HG03097 (cell line): ENCODE results near the gene CBX4.
A peak's percentile ranks its signal among the peaks of the same experiment; 100 is the strongest.

Experiments
- ATAC-seq: cut with Tn5 transposase; IDR thresholded peaks from one replicate; pipeline ENCODE4 v1.9.1; 2021; ENCODE audit not compliant: unreplicated experiment, low FRiP score

CBX4 gene

DNA sequence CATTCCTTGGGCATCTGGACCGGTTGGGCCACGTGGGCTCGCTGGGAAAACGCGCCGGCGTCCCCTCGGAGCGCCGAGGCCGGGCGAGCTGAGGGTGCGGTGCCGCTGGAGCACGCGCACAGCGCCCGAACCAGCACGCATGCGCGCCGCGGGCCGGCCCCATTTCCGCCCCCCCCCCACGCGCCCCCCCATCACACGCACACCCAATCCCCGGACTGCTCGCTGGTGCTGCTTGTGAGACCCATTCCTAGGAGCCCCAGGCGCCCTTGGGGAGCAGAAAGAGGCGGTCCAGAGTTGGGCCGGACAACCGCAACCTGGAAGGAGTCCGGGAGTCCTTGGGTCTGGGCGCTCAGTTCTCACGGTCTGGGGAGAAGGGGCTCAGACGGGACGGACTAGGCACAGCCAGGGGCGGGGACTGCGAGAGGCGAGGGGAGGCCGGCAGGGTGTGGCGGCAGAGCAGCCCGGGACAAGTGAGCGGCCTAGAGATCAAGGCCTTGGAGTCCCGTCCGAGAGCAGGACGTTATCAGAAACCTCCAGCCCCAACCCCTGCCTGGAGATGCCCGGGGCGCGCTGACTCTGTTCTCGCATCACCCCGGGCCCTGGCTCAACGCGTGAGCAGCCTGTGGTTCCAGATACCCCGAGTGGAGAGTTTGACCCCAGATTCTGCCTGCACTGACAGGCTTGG lies 36.4 kb downstream of the CBX4 start:
- ATAC-seq: no peak

DNA sequence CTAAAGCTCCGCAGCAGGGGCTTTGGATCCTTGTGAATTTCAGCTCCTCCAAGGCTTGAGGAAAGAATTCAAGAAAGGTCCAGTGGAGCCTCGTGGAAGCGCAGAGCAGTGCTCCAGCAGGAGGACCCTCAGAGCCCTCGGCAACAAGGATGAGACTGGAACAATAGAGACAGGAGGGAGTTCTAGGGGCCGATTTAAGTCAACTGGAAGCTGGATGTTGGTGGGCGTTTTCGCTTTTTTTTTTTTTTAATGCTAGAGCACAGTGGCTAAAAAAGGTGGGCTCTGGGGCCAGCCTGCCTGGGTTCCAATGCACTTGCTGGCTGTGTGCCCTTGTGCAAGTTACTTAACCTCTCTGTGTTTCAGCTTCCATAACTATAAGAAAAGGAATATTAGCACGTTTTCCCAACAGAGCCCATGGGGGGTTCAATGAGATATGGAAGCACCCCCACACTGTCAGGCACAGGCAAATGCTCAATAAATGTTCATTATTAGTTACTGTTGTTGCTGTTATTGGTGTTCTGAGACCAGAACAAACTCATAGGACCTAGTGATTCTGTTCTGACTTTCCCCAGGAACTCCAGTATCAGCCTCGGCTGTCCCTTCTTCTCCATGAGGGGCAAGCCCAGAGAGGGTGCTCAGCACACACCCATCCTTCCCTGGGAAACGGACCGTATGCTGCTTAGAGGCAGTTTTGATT lies 37.1 kb downstream of the CBX4 start:
- no peak for ATAC-seq

DNA sequence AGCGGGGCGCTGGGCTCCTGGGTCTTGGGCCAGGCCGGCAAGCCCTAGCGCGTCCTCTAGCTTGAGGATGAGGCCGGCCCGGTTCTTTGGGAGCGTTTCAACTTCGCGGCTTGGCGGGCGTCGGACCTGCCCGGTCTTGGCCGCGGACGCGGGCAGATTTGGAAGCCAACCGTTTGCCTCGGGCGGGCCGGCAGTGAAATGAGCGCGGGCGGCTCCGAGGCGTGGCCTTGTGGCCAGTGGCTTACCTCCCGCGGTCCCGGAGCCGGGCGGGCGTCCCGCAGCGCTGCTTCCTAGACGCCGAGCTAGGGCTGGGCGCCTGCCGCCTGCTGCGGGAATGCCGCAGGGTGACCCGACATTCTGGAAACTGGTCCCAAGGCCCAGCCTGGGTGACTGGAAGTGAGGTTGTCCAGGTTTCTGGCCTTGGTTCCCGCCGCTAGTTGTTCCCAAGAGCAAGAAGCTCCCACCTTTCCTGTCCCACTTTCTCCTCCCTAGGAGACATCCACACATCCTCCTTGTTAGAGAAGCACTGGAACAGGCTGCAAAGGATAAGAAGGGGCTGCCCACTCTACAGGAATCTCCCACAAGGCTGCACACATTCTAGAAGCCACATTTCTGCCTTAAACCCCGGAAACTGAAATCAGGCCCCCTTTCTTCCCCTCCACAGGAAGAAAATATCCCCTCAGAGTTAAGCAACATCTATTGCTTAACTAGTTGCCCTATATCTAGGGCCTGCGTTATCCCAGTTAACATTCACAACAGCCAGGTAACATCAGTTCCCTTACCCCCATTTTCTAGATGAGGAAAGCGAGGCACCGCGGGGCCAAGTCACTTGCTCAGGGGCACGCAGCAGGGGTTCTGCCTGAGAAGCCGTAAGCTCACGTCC lies 37.8 kb downstream of the CBX4 start:
- no peak for ATAC-seq

DNA sequence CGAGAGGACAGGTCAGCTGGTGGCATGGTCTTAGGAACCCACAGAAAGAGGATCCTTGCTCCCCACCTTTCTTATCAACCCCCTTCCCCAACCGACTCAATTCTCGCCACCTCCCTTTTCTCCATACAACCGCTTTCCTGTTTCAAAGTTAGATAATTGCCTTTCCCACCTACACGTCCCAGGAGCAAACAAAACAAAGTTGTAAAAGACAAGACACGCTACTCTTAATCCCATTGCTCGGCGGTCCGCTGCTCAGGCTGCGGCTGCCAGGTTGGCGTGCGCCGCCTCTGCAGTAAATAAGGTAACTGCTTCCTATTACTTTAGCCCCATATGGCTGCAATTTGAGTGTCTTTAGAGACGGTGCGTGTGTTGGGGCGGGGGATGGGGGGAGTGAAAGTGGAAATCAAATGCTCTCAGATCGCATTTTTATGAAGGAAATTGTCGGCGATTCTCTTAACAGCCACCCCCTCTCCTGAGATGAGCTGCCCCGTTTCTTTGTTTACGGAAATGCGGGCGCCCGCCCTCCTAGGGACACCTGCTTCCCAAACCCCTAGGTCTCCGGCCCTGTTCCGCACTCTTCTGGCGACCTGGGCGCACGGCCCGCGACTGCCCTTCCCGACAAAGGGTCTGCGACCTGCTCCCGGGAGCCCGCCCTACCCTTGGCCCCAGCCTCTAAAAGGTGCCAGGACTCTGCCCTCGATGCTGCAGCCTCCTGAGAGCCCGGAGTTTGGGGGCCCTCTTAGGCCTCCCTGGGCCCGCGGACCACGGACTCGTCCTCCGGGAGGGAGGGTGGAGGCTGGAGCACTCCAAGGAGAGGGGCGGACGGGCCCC lies 38.7 kb downstream of the CBX4 start:
- no peak for ATAC-seq

DNA sequence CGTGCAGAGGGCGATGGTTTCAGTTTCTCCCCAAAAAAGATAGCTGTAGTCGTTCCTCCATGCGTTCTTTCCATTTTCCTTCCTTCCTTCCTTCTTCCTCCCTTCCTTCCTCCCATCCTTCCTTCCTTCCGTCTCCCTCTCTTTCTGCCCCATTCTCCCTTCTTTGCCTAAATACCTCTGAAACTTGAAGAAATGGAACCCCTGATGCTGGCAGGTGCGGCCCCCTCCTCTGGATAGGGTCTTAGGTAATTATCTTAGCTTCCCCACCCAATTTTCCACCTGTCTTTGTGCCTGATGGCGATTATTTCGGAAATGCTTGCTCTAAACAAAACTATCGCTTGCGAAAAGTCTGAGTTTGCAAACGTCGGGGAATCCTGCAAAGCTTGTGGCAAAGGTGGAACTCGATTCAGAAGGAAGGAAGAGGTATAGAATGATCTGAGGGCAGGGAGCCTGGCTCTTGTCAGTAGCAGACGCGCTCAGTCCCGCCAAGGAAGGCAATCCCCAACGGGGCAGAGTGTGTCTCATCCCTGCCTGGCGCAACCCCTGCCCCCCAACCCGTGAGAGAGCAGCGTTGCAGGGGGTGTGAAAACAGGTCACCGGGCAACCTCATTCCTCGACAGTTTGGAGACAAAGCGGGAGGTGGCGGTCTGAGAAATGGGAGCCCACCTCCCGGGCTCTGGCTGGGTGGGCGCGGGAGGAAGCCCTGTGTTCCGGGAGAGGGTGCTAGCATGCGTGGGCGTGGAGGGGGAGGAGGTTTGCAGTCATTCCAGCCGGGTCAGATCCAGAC lies 39.5 kb downstream of the CBX4 start:
- ATAC-seq: no peak

DNA sequence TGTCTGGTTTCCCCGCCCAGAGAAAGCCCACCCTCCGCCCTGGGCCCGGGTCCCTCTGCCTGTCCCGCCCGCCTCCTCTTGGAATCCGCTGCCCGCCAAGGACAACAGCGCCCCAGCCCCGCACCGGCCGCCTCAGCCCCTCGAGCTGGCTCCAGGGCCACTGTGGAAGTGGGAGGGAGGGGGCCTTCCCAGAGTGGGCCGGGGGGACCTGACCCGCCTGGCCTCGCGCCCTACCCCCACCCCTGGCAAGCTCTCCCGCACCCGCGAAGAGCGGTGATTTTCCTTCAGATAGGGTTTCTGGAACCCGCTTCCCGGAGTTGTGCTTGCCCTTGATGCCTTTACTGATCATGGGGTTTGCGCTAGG lies 40.1 kb downstream of the CBX4 start:
- ATAC-seq: no peak

DNA sequence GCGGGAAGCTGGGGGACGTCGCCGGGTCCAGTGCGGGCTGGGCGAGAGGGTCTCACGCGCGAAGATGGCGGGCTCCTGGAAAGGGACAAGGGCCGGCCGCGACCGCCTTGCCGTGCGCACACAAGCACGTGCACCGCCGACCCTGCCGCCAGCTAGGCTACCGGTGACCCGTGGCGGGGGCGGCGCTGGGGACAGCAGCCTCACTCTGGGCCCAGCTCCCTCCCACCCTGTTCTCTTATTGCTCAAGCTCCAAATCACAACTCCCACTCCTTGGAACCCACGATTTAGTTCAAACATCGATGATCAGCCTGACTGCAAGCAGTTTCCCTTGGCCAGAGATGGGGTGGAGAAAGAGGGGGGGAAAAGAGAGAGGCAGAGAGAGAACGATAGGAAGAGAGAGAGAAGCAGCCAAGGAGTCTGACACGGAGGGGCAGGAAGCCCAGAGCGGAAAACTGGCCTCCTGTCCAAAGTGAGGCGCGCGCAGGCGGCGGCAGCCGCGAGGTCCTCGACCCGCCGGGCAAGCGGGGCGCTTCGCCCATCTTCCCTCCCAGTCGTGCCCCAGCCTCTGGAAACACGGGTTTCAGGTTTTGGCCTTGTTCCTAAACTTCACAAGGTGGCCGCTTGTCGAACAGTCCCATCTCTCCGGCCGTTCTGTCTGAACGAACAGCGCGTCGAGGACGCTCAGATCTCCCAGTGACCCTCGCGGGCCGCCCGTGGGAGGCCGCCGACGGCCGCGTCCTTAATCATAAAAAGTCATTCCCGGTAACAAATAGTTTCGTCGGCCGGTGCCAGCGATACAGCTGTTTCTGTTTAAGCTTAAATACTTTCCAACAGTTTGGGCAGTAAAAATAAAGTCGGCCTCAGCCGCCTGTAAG lies 40.7 kb downstream of the CBX4 start:
- no peak for ATAC-seq

DNA sequence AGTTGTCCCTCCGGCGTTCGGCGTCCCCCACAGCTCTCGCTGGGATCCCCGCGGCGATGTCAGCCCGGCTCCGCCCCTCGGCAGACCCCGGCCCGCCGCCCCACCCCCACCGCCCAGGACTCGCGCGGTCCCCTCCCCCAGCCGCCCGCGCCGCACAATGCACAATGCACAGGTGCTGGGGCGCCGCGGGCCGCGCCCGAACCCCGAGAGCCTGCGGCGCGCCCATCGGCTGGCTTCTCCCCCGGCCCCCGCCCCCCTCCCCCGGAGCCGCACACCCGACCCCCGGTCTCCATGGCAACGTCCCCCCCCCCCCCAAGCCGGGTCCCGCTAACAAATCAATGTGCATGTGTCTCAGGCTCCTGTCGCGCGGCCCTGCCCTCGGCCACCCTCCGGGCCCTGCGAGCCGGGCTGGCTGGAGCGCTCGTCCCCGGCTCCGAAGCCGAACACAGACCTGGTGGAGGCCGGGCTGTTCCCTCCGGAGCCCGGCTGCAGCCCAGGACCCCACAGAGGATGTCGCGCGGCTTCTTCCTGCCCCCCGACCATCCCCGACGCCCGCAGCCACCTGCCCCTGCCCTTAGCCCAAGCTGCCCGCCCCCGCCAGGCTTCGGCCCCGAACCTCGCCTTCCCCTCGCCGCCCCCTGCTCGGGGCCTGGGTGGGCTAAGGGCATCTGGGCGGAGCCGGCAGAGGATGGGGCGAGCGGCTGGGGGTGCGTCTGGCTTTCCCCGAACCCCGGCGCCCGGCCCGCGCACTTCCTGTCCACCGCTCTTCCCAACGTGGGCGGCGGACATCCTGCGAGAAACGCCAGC lies 41.5 kb downstream of the CBX4 start:
- ATAC-seq: no peak

DNA sequence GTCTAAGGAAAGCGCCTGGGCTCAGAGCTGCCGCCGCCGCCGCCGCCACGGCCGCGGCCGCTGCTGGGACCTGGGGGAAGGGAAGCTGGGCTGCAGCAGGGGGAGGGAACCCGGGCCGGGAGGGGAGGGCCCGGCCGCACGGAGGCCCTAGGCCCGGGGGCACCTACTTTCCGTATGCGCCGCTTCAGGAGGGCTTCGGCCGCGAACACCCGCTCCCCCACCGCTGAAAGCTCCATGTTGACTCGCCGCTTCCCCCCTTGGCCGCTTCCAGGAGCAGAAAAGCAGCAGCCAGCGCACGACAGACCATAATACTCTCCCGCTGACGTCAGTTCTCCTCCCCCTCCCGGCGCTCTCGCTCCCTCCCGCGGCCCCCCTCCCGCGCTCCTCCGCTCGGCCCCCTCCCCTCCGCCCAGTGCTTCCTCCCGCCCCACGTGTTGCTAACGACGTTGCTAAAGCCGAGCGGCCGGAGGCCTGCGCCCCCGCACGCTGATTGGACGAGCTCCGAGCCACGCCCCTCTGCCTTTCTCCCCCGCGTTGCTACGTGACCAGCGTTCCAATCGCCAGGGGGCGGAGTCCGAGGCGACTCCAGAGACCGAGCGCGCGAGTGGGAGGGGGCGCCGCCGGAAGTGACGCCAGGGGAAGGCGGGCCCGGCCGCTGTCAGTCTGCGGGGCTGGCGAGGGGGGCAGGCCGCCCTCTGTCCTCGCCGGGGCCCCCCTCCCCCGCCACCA lies 42.3 kb downstream of the CBX4 start, which contains the start of gene CBX8:
CBX8 (minus strand) TSS at position 315 of the 729 bp plus-strand sequence; CDS start at position 236, 79 bp downstream.
- ATAC-seq: peak; percentile 79

DNA sequence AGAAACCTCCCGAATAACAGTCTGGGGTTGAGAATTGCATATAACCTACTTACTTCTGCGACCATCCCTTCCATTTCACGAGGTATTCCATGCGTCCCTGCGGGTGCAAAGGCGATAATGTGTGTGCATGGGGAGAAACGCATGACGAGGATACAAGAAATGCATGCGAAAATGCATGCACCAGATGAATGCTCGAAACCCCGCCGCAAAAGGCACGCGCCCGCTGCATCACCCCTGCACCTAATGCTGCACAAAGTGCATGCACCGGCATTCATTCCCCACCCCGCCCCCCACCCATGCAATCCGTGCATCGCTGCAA lies 42.8 kb downstream of the CBX4 start:
- ATAC-seq: no peak

DNA sequence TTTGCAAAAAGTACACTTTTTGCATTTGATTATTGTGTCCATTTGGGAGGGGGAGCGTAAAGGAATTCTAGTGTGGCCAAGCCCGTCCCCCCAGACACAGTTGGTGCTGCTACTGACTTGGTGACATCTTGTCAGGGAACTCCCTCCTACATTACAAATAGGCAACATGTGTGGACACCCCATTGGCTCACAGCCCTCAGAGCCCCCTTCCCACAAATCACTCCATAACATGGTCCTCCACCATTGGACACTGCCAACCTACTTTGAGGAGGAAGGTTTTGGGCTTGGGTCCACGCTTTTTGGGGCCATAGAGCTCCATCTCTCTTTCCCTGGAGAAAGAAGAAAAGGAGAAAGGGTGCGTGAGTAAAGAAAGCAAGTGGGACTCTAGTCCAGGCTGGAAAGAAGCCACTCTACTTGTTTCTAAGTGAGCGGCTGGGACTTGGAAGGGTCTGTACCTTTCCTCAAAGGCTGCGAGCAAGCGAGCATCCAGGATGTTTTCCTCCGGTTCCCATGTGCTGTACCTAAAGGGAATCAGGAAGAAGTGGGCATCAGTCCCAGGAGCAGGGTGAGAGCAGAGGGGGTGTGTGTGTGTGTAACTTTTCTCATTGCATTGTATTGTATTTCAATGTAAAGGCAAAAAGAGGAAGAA lies 43.3 kb downstream of the CBX4 start:
- ATAC-seq: no peak

DNA sequence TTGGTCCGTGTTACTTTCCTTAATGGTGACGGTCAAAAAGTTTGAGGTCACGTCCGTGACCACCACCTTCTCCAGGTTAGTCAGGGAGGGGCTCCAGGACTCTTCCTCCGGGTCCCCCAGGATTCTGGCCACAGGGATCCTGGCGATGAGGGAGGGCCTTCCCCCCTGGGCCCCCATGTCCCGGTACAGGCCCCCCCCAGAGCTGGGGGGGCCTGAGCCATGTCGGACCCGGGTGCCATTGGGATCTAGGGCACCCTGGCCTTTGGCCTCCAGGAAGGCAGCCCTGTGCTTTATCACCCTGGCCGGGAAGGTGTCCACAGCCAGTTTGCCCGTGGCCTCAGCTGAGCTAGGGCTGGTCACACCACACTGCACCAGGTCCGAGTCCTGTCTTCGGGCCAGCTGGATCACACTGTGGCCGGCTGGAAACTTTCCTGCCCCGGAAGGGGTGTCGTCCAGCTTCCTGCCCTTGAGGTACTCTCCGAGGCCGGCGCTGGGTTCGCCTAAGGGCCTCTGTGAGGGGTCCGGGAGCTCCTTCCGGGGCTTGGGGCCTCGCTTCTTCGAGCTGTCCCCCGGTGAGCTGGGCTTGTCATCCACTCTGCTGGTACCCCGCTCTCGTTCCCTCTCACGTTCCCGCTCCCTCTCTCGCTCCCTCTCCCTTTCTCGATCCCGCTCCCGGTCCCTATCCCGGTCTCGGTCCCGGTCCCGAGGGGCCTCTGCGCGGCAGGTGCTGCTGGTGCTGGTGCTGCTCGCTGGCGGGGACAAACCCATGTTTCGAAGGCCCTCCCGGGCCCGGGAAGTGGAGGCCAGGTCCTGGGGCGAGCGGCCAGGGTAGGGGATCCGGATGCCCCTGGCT lies 44.4 kb downstream of the CBX4 start:
- no peak for ATAC-seq

DNA sequence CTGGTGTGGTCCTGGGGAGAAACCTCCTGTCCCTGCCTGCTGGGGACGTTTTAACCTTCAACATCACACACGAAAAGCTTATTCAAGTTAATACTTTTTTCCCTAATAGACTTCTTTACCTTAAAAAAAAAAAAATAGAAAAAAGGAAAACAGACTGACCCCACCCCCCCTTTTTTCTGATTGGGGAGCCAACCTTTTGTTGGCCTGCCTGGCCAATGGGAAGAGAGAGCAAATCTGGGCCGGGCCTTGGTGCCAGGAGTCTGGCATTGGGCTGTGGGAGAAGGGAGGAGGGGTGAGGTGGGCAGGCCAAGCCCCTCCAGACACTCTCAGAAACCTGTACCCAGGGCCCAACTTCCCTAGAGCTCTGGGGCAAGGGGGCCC lies 45.3 kb downstream of the CBX4 start:
- ATAC-seq: no peak

DNA sequence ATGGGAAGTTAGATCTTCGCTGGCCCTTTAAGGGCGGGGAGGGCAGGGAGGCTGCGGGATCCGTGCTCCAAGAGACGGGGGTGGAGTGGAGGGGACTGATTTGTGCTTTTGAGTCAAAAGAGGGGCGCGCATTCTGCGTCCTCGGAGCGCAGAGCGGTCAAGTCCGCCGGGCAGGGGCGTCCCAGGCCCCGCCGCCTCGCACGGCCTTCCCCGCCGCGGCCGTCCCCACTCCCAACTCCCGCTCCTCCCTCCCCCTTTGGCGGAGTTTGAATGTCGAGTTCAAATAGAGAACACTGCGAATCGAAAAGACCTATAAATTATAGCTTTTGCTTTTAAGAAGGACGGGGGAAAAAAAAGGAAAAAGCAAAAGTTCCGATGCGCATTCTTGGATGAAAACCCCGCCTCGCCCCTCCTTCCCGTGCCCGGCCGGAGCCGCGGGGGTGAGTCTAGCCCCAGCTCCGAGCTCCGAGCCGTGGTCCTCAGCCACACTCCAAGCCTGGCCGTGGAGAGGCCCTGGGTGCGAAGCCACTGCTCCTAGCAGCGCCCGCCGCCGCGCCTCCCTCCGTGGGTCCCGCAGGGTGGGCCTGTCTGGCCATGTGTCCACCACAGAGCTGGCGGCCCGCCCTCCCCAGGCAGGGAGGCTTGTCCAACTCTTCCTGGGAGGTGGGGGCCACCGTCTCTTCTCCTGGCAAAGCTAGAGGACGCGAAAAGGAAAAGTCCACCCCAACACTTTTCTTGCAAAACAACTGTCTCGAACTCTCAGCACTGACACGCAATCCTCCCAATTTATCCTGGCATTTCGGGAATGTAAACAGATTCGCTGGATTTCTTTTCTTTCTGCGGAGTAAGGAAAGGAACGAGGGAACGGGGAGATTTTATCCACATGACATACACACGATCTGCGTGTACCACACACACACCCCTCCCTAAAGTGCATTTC lies 46.0 kb downstream of the CBX4 start:
- ATAC-seq: no peak

DNA sequence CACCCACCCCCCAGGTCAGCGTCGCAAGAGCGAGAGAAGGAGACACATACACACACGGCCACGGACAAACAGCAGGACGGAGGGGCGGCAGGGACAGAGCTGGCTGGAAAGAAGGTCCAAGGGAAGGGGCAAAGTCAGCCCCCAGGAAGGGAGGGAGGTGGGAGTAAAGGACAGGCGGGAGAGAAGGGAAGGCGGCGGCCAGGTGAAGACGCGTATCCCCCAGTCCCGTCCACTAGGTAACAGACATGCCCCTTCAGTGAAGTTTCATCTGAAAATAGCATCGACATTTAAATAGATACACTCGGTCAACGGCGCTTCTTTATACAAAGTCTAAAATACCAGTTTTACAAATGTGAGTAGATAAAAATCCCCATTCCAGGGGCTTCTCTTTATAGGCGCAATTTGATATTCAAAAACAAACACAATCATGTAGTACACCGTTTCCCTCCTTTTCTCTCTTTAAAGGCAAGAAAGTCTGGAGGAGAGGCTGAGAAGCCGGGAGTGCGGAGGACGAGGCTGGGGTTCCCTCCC lies 46.8 kb downstream of the CBX4 start:
- no peak for ATAC-seq
